Measurements from ENCODE around the gene MEST. TPM values are rescaled to one million over a fixed set of nuclear protein-coding genes. Genes with fewer than 3 reads are reported as not detected.
"Not testable (repeated sequence)": the region's sequence is repeated elsewhere in the genome, so short reads cannot be mapped to it uniquely, and the experiment has no call there.

MEST gene
- total and polyA plus RNA-seq, 4 donors, result 2.7 to 23.0 (median 7.0) TPM

DNA sequence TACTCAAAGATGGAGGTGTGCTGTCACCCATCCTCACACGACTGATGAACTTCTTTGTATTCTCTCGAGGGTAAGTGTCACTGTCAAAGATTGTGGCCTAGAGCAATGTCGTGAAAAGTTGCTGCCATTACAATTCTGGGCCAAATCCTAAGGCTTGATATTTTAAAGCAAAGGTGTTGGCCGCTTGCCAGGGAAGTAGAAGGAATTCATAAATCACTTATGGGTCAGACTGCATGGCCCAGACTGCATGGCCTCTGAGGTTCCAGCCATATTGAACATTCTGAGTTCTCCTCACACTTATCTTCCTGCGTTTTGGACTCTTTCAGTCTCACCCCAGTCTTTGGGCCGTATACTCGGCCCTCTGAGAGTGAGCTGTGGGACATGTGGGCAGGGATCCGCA, 8.6 kb downstream of the MEST start:
- WGBS, 2 donors, result 52 to 63% methylated on average over 8 of the region's 8 CpGs
- intact Hi-C loops (cut with DNase I), result no loop called here
- Histone ChIP-seq H3K4me1 (ENCODE audit: control insufficient read depth in 1 of 2, insufficient read depth in 2 of 2, low read length in 2 of 2) (no peaks in the 10 kb centered on the region), H3K4me3 (ENCODE audit: low read length in 2 of 2) (no peak overlapping the region), H3K27me3 (ENCODE audit: control insufficient read depth in 1 of 2, insufficient read depth in 2 of 2, low read length in 1 of 2) (no peaks in the 10 kb centered on the region), H3K9me3 (ENCODE audit: control insufficient read depth, low read length) (no peaks in the 10 kb centered on the region), H3K36me3 (ENCODE audit: control insufficient read depth in 1 of 2, insufficient read depth in 2 of 2, low read length in 1 of 2) (peaks cover 0 to 2% of the 10 kb centered on the region in 2 donors), H3K27ac (ENCODE audit: low read depth in 1 of 2, low read length in 2 of 2) (no peak overlapping the region)
- DNase-seq, result no peak
- ATAC-seq (ENCODE audit: low FRiP score), result no peak

DNA sequence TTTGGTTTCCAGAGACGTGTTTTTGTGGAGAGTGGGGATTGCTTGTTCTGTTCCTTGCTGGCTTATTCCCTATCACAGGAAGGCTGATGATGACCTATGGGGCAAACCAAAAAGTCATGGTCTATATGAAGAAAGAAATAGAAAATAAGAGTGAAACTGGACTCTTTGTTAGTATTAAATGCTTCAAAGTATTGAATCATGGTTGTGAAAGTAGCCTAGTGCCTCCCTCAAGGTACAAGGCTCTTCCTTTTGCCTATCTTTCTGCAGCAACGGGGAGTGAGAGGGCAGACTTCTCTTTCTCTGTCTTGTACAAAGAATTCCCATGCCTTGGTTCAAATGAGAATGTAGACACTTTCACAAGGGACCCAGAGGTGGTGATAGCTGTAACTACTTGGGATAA, 9.0 kb downstream of the MEST start:
- WGBS, 2 donors, result 76 to 82% methylated on average over 2 of the region's 2 CpGs
- peaks cover 0 to 2% of the 10 kb centered on the region in 2 donors for H3K36me3 ChIP-seq (ENCODE audit: control insufficient read depth in 1 of 2, insufficient read depth in 2 of 2, low read length in 1 of 2)
- intact Hi-C loops (cut with DNase I), result no loop called here

DNA sequence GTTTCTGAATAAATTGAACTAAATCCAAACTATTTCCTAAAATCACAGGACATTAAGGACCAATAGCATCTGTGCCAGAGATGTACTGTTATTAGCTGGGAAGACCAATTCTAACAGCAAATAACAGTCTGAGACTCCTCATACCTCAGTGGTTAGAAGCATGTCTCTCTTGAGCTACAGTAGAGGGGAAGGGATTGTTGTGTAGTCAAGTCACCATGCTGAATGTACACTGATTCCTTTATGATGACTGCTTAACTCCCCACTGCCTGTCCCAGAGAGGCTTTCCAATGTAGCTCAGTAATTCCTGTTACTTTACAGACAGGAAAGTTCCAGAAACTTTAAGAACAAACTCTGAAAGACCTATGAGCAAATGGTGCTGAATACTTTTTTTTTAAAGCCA, 13.9 kb downstream of the MEST start:
- intact Hi-C loops (cut with DNase I), result no loop called here
- Histone ChIP-seq H3K4me1 (ENCODE audit: control insufficient read depth in 1 of 2, insufficient read depth in 2 of 2, low read length in 2 of 2) (no peaks in the 10 kb centered on the region), H3K36me3 (ENCODE audit: control insufficient read depth in 1 of 2, insufficient read depth in 2 of 2, low read length in 1 of 2) (peaks cover 5 to 8% of the 10 kb centered on the region in 2 donors), H3K4me3 (ENCODE audit: low read length in 2 of 2) (no peak overlapping the region), H3K9me3 (ENCODE audit: control insufficient read depth, low read length) (no peaks in the 10 kb centered on the region), H3K27me3 (ENCODE audit: control insufficient read depth in 1 of 2, insufficient read depth in 2 of 2, low read length in 1 of 2) (no peaks in the 10 kb centered on the region), H3K27ac (ENCODE audit: low read depth in 1 of 2, low read length in 2 of 2) (no peak overlapping the region)
- no peak for ATAC-seq (ENCODE audit: low FRiP score)
- DNase-seq, result no peak

More for the DNA sequence above, 9.0 kb downstream of the MEST start:
- Histone ChIP-seq H3K27me3 (ENCODE audit: control insufficient read depth in 1 of 2, insufficient read depth in 2 of 2, low read length in 1 of 2) (no peaks in the 10 kb centered on the region), H3K9me3 (ENCODE audit: control insufficient read depth, low read length) (no peaks in the 10 kb centered on the region), H3K4me3 (ENCODE audit: low read length in 2 of 2) (no peak overlapping the region), H3K4me1 (ENCODE audit: control insufficient read depth in 1 of 2, insufficient read depth in 2 of 2, low read length in 2 of 2) (no peaks in the 10 kb centered on the region), H3K27ac (ENCODE audit: low read depth in 1 of 2, low read length in 2 of 2) (no peak overlapping the region)
- no peak for DNase-seq
- no peak for ATAC-seq (ENCODE audit: low FRiP score)

DNA sequence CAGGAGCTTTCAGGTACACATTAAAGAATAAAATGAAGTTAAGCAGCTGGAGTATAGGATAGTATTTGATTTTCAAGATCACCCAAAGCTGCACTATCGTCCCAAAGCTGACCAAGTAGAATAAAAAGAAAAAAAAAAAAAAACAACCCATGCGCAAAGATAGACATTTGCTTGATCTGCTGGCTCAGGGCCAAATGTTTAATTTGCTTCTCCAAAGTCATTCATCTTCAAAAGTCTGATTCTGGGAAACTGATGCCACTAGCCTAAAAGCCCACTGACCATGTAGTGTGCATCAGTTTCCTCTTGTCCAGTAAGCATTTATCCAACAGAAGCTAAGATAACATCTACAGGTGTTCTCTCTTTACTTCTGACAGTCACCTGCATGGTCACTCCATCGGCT, 14.5 kb downstream of the MEST start:
- 94 to 96% methylated on average over 3 of the region's 3 CpGs for WGBS, 2 donors
- no peak for ATAC-seq (ENCODE audit: low FRiP score)
- no peaks in the 10 kb centered on the region for H3K9me3 ChIP-seq (ENCODE audit: control insufficient read depth, low read length)

DNA sequence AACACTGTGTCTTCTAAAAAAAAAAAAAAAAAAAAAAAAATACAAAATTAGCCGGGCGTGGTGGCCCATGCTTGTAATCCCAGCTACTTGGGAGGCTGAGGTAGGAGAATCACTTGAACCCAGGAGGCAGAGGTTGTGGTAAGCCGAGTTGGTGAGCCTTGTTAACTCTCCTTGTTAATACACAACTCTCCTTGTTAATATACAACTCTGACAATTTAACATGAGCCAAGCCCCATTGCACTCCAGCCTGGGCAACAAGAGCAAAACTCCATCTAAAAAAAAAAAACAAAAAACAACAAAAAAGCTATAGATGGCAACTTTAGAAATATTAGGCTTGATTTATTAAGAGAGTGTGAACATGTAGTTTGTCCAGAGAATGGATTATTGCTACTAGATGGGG, 20.2 kb downstream of the MEST start:
- H3K27ac ChIP-seq (ENCODE audit: low read depth in 1 of 2, low read length in 2 of 2); ATAC-seq (ENCODE audit: low FRiP score); H3K4me3 ChIP-seq (ENCODE audit: low read length in 2 of 2); intact Hi-C loops (cut with DNase I); DNase-seq; H3K4me1 ChIP-seq (ENCODE audit: control insufficient read depth in 1 of 2, insufficient read depth in 2 of 2, low read length in 2 of 2); H3K9me3 ChIP-seq (ENCODE audit: control insufficient read depth, low read length); H3K36me3 ChIP-seq (ENCODE audit: control insufficient read depth in 1 of 2, insufficient read depth in 2 of 2, low read length in 1 of 2); H3K27me3 ChIP-seq (ENCODE audit: control insufficient read depth in 1 of 2, insufficient read depth in 2 of 2, low read length in 1 of 2): not testable (repeated sequence)
- 93 to 94% methylated on average over 3 of the region's 3 CpGs for WGBS, 2 donors

More for the DNA sequence above, 14.5 kb downstream of the MEST start:
- intact Hi-C loops (cut with DNase I), result no loop called here
- Histone ChIP-seq H3K4me1 (ENCODE audit: control insufficient read depth in 1 of 2, insufficient read depth in 2 of 2, low read length in 2 of 2) (no peaks in the 10 kb centered on the region), H3K4me3 (ENCODE audit: low read length in 2 of 2) (no peak overlapping the region), H3K27me3 (ENCODE audit: control insufficient read depth in 1 of 2, insufficient read depth in 2 of 2, low read length in 1 of 2) (no peaks in the 10 kb centered on the region), H3K27ac (ENCODE audit: low read depth in 1 of 2, low read length in 2 of 2) (no peak overlapping the region), H3K36me3 (ENCODE audit: control insufficient read depth in 1 of 2, insufficient read depth in 2 of 2, low read length in 1 of 2) (peaks cover 5 to 8% of the 10 kb centered on the region in 2 donors)
- DNase-seq, result no peak

GRCh38 chr7:130513447-130513846, 21.6 kb downstream of the MEST start:
- no peaks in the 10 kb centered on the region for H3K9me3 ChIP-seq (ENCODE audit: control insufficient read depth, low read length)
- 96 to 97% methylated on average over 1 of the region's 1 CpG for WGBS, 2 donors
- no peak for DNase-seq
- peaks cover 0 to 2% of the 10 kb centered on the region in 2 donors for H3K36me3 ChIP-seq (ENCODE audit: control insufficient read depth in 1 of 2, insufficient read depth in 2 of 2, low read length in 1 of 2)
- no peaks in the 10 kb centered on the region for H3K4me1 ChIP-seq (ENCODE audit: control insufficient read depth in 1 of 2, insufficient read depth in 2 of 2, low read length in 2 of 2)
- intact Hi-C loops (cut with DNase I), result no loop called here
- no peak for ATAC-seq (ENCODE audit: low FRiP score)
- H3K27ac ChIP-seq (ENCODE audit: low read depth in 1 of 2, low read length in 2 of 2), result no peak overlapping the region
- H3K27me3 ChIP-seq (ENCODE audit: control insufficient read depth in 1 of 2, insufficient read depth in 2 of 2, low read length in 1 of 2), result no peaks in the 10 kb centered on the region
- H3K4me3 ChIP-seq (ENCODE audit: low read length in 2 of 2), result no peak overlapping the region

DNA sequence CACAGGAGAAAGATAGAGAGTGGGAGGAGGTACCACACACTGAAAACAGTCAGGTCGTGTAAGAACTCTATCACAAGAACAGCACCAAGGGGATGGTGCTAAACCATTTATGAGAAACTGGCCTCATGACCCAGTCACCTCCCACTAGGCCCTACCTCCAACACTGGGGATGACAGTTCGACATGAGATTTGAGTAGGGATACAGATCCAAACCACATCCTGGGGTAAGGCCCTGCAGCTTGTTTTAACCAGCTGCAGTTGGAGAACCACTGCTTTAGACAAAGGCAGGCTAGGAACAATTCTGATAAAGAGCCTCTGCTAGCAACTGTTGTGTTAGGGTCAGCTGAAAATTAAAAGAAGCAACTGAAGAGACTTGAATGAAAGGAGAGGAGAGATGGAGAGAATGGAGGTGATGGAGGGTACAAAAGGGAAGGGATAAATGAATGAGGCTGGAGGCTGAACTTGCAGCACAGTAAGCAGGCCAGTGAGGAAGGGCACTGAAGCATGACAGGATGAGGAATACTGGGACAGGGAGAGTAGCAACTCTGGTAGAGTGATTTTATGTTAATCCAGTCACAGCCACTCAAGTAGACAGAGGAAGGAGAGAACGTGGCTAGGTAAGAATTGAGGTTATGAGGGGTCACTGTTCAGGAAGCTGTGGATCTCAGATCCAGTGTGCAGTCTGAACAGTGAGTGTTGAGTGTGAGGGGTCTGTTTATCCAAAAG, 23.6 kb downstream of the MEST start:
- H3K36me3 ChIP-seq (ENCODE audit: control insufficient read depth in 1 of 2, insufficient read depth in 2 of 2, low read length in 1 of 2), result no peaks in the 10 kb centered on the region
- H3K4me1 ChIP-seq (ENCODE audit: control insufficient read depth in 1 of 2, insufficient read depth in 2 of 2, low read length in 2 of 2), result no peaks in the 10 kb centered on the region
- H3K4me3 ChIP-seq (ENCODE audit: low read length in 2 of 2), result no peak overlapping the region
- DNase-seq (no peak), ATAC-seq (ENCODE audit: low FRiP score) (no peak)
- intact Hi-C loops (cut with DNase I), result no loop called here
- H3K27me3 ChIP-seq (ENCODE audit: control insufficient read depth in 1 of 2, insufficient read depth in 2 of 2, low read length in 1 of 2), result no peaks in the 10 kb centered on the region
- H3K27ac ChIP-seq (ENCODE audit: low read depth in 1 of 2, low read length in 2 of 2), result no peak overlapping the region
- WGBS, 2 donors, result 79 to 82% methylated on average over 3 of the region's 3 CpGs
- no peaks in the 10 kb centered on the region for H3K9me3 ChIP-seq (ENCODE audit: control insufficient read depth, low read length)

DNA sequence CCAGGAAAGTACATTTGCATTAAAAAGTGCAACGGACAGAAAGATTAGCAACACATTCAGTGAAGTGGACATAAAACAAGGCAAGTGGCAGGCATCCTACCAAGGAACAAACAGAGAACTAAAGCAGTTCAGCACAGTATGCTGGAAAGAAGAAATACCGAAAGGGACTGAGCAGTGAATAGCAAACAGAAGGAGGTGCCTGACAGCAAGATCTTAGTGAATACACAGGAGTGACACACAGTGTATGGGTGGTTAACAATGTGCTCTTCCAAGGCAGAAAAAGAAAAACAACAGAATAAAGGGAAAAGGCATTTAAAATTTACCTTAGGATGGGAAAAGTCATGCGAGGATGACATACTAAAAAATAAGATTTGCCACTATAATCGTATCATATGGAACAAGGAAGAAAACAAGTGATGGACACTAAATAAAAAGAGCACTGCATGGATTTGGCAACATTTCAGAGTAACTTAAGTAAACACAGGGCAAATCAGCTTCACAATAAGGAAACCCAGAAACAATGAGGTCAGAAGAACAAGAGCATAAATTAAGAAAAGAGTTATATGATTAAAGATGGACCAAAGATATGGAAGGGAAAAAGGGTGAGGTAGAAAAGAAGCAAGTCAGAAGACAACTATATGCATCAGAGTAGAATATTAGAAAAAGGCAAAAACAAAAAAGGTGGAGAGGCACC, 29.5 kb downstream of the MEST start:
- Histone ChIP-seq H3K4me3 (ENCODE audit: low read length in 2 of 2) (no peak overlapping the region), H3K4me1 (ENCODE audit: control insufficient read depth in 1 of 2, insufficient read depth in 2 of 2, low read length in 2 of 2) (no peaks in the 10 kb centered on the region), H3K9me3 (ENCODE audit: control insufficient read depth, low read length) (peaks cover 2% of the 10 kb centered on the region), H3K27me3 (ENCODE audit: control insufficient read depth in 1 of 2, insufficient read depth in 2 of 2, low read length in 1 of 2) (no peaks in the 10 kb centered on the region), H3K36me3 (ENCODE audit: control insufficient read depth in 1 of 2, insufficient read depth in 2 of 2, low read length in 1 of 2) (peaks cover 0 to 2% of the 10 kb centered on the region in 2 donors), H3K27ac (ENCODE audit: low read depth in 1 of 2, low read length in 2 of 2) (no peak overlapping the region)
- intact Hi-C loops (cut with DNase I), result no loop called here
- ATAC-seq (ENCODE audit: low FRiP score) (no peak), DNase-seq (no peak)
- WGBS, 2 donors, result 83 to 90% methylated on average over 4 of the region's 4 CpGs

Measured in aorta (tissue), 5 donors.